GM19324 (cell line): ENCODE measurements around the gene NUTM2E.
"Not testable (repeated sequence)": the region's sequence is repeated elsewhere in the genome, so short reads cannot be mapped to it uniquely, and the experiment has no call there.

Experiments
- ATAC-seq: cut with Tn5 transposase; IDR thresholded peaks from one replicate; pipeline ENCODE4 v1.9.1; 2021; ENCODE audit warnings: mild to moderate bottlenecking, moderate library complexity; ENCODE audit not compliant: unreplicated experiment, low FRiP score

The NUTM2E gene

DNA sequence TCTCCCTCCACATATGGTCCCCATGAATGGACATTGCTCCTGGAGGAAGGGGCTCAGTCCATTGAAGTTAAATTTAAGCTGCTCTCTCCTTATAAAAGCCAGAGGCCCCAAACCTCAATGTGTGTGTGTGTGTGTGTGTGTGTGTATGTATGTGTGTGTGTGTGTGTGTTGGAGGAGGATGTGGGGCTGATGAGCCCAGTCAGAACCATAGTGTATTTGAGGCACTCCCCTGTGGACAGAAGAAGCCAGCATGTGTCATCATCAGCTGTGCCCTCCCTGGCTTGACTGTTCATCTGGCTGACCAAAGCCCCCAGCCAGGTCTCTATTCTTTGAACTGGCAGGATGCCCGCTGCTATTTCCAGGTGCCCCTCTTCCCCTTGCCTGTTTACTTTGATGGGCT lies 35.7 kb downstream of the NUTM2E start:
- ATAC-seq: not testable (repeated sequence)

DNA sequence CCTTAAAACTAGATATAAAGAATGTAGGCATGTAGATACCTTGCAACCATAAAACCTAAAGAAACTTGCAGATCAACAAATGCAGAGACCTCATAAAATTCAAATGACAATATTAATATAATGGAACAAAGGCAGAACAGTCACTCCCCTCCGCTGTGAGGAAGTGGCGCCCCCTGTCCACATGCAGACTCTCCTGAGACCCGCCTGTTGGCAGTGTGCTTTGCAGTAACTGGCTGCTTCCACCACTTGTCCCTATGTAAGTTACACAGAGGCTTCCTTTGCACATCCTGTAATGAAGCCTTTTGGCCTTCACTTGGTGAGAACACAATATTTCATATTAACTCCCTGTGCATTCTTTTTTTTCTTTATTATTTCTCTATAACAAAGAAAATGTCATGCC lies 36.3 kb downstream of the NUTM2E start:
- not testable (repeated sequence) for ATAC-seq

DNA sequence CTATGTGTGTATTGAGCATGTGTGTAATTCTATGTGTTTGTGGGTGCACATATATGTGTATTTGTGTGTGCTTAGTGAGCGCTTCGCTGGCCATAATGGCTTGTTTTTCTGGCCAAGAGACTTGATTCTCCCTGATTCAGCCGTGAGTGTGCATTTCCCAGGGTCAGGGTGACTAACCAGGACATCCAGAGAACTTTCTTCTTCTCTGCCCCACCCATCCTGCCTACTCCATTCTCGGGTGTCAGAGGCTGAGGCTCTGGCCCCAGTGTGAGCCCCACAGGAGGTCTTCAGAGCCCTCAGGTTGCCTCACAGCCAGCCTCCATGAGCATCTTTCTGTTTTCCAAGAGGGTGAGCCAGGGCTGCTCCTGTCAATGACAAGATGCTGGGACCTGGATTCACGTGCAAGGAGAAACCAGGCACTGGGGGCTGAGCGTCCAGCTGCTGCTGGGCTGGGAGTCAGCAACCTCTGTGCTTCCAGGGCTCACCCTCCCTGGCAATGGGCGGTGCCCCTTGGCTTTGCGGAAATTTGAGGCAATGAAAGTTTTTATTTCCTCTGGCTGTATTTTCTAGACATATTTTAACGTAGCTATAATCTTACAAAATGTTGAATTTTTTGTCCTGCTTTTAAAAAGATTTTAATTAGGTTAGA lies 40.5 kb downstream of the NUTM2E start:
- ATAC-seq: not testable (repeated sequence)

DNA sequence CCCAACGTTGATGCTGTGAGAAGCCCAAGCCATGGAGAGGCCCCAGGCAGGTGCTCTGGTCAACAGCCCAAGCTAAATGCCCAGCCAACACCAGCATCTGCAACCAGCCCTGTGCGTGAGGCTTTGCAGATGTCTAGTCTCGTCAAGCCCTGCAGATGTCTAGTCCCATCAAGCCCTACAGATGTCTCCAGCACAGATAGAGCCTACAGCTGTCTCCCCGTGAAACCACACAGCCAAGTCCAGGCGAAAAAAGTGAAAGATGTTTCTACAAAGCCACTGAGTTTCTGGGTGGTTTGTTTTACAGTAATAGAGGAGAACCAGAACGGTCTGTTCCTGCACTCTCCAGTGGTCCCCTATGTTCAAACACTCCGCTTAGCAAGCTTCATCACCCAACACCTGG lies 41.5 kb downstream of the NUTM2E start:
- not testable (repeated sequence) for ATAC-seq

DNA sequence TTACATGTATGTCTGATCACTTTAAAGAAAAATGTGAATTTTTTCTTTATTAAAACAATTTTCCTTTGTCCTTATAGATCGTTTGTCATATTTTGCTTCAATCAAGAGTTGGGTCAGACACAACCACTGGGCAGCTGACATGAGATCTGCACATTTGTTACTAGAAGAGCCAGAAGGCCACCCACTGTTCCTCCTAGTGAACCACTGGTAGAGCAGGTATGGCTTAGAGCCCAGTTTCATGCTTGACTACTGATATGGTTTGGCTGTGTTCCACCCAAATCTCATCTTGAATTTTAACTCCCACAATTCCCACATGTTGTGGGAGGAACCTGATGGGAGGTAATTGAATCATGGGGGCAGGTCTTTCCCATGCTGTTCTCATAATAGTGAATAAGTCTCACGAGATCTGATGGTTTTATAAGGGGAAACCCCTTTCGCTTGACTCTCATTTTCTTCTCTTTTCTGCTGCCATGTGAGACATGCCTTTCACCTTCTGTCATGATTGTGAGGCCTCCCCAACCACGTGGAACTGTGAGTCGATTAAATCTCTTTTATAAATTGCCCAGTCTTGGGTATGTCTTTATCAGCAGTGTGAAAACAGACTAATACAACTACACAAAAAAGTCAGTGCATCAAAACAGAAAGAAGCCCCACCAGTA lies 43.0 kb downstream of the NUTM2E start:
- ATAC-seq: not testable (repeated sequence)

DNA sequence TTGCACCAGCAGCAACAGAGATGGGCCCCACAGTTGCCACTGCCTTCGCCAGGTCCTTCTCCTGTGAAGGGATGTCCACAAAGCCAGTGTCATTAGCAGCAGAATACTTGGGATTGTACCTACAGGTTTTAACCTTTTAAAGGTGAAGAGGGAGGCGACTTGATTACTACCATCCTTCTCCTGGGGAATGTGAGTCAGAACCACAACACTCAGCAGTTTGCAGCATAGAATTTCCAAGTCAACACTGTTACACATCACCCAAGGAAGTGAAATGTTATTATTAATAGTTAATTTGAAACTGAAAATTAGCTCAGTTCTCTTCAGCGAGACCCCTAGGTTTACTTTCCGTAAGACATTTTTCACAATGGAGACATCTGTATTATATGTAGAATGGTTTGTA lies 45.2 kb downstream of the NUTM2E start:
- ATAC-seq: not testable (repeated sequence)
